HepG2 (cell line): ENCODE measurements around the gene BDP1. TPM values are rescaled to one million over a fixed set of nuclear protein-coding genes. Genes with fewer than 3 reads are reported as not detected.

Experiments
- AKAP8 ChIP-seq: sonication (generic); formaldehyde crosslinking; IDR thresholded peaks from 2 replicates; pipeline ENCODE4 v1.5.1; 2020; ENCODE audit warnings: mild to moderate bottlenecking, missing genetic modification reagents
- ARNT ChIP-seq: fragments of 450-650 bp; IDR thresholded peaks from 2 replicates; pipeline ENCODE4 v1.6.1; 2017
- BATF2 ChIP-seq: sonication (generic); formaldehyde crosslinking; IDR thresholded peaks from 2 replicates; pipeline ENCODE4 v1.8.0; 2022; ENCODE audit warnings: mild to moderate bottlenecking, missing genetic modification reagents, moderate library complexity
- DMAP1 ChIP-seq: IDR thresholded peaks from 2 replicates; pipeline ENCODE4 v1.6.1; 2016
- DNMT1 ChIP-seq: sonication (generic); formaldehyde crosslinking; IDR thresholded peaks from 2 replicates; pipeline ENCODE4 v1.5.1; 2020; ENCODE audit warnings: mild to moderate bottlenecking, missing genetic modification reagents
- FOXO4 ChIP-seq: sonication (generic); formaldehyde crosslinking; conservative IDR thresholded peaks from 2 replicates; pipeline ENCODE4 v1.8.1; 2023; ENCODE audit warnings: missing genetic modification reagents
- NFE2L2 ChIP-seq: fragments of 150-350 bp; IDR thresholded peaks from 2 replicates; pipeline ENCODE4 v1.6.1; 2014; ENCODE audit warnings: low read length
- PTBP1 ChIP-seq: fragments of 200-400 bp; formaldehyde crosslinking; IDR thresholded peaks from 2 replicates; pipeline ENCODE4 v1.6.1; 2018; ENCODE audit warnings: low read length, low read depth; ENCODE audit not compliant: poor library complexity, severe bottlenecking
- SAFB2 ChIP-seq: sonication (generic); formaldehyde crosslinking; IDR thresholded peaks from 2 replicates; pipeline ENCODE4 v1.5.1; 2020; ENCODE audit warnings: missing genetic modification reagents, low read depth, mild to moderate bottlenecking, borderline replicate concordance
- STAT5B ChIP-seq: sonication (generic); formaldehyde crosslinking; IDR thresholded peaks from 2 replicates; pipeline ENCODE4 v1.4.0; 2020; ENCODE audit warnings: missing genetic modification reagents
- ZBTB38 ChIP-seq: sonication (generic); formaldehyde crosslinking; IDR thresholded peaks from 2 replicates; pipeline ENCODE4 v1.5.1; 2020; ENCODE audit warnings: mild to moderate bottlenecking, missing genetic modification reagents
- ZFP62 ChIP-seq: sonication (generic); formaldehyde crosslinking; IDR thresholded peaks from 2 replicates; pipeline ENCODE4 v1.4.0; 2020; ENCODE audit warnings: missing genetic modification reagents
- ZFY ChIP-seq: sonication (generic); formaldehyde crosslinking; IDR thresholded peaks from 2 replicates; pipeline ENCODE4 v1.4.0; 2020; ENCODE audit warnings: missing genetic modification reagents
- ZNF251 ChIP-seq: sonication (generic); formaldehyde crosslinking; IDR thresholded peaks from 2 replicates; pipeline ENCODE4 v1.9.0; 2021; ENCODE audit warnings: mild to moderate bottlenecking, missing genetic modification reagents
- ZNF382 ChIP-seq: sonication (generic); formaldehyde crosslinking; IDR thresholded peaks from 2 replicates; pipeline ENCODE4 v1.5.0; 2020; ENCODE audit warnings: missing genetic modification reagents, mild to moderate bottlenecking, borderline replicate concordance
- ZNF501 ChIP-seq: sonication (generic); formaldehyde crosslinking; IDR thresholded peaks from 2 replicates; pipeline ENCODE4 v1.5.1; 2020; ENCODE audit warnings: mild to moderate bottlenecking, moderate library complexity, missing genetic modification reagents
- ZNF510 ChIP-seq: sonication (generic); formaldehyde crosslinking; IDR thresholded peaks from 2 replicates; pipeline ENCODE4 v1.4.0; 2020; ENCODE audit warnings: low read depth, mild to moderate bottlenecking, missing genetic modification reagents
- ZNF552 ChIP-seq: sonication (generic); formaldehyde crosslinking; IDR thresholded peaks from 2 replicates; pipeline ENCODE4 v1.9.0; 2022; ENCODE audit warnings: missing genetic modification reagents, mild to moderate bottlenecking, borderline replicate concordance
- polyA plus RNA-seq, 8 experiments: library from polyadenylated mRNA; depleted of rRNA in 3 of 8; stranded (reverse) in 7 of 8; unstranded in 1 of 8; fragments of >200 nt; fragmentation: Illumina TruSeq in 4 of 8; extraction: Trizol in 4 of 8; gene quantifications; 2 replicates each; pipeline versions ENCODE4 v1.2.1 to v1.2.3, GENCODE V29; 2011 to 2016; ENCODE audit warnings: low read depth in 4 of 8, missing spikeins in 1 of 8, mixed read lengths in 1 of 8; ENCODE audit not compliant: insufficient read depth in 1 of 8
- total RNA-seq, 5 experiments: library from RNA; depleted of rRNA; stranded (reverse); fragments of >200 nt; fragmentation: Illumina TruSeq; extraction: Trizol; gene quantifications; 2 replicates each; pipeline ENCODE4 v1.2.3, GENCODE V29; 2016; ENCODE audit warnings: low read depth in 1 of 5
- TF ChIP-seq, protein P1 (sequence below): sonication (generic); formaldehyde crosslinking; IDR thresholded peaks from 2 replicates; pipeline ENCODE4 v1.4.0; 2020; ENCODE audit warnings: missing genetic modification reagents; ENCODE audit errors: not compliant biosample characterization
- TF ChIP-seq, protein P2 (sequence below): sonication (generic); formaldehyde crosslinking; IDR thresholded peaks from 2 replicates; pipeline ENCODE4 v1.4.0; 2020; ENCODE audit warnings: missing genetic modification reagents
- TF ChIP-seq, protein P3 (sequence below), 2 experiments: fragments of 450-650 bp in 1 of 2; sonication (generic) in 1 of 2; formaldehyde crosslinking; IDR thresholded peaks; 2 replicates each; pipeline versions ENCODE4 v1.5.0 to v1.8.0; 2020 to 2022; ENCODE audit warnings: mild to moderate bottlenecking in 1 of 2, missing genetic modification reagents in 1 of 2

The BDP1 gene
- total and polyA plus RNA-seq, 2 of the 13 experiments (the other 11 are each of a cell fraction or from before 2014, with no cell fraction given) = 10.2 to 22.4 TPM

- no peak for TF ChIP-seq PTBP1
- TF ChIP-seq SAFB2 (CRISPR knock-in tag) = 0 out of 2 replicates have a peak, but pooled peaks have one; percentile 37
- no peak for TF ChIP-seq BATF2
- TF ChIP-seq, protein P1, sequence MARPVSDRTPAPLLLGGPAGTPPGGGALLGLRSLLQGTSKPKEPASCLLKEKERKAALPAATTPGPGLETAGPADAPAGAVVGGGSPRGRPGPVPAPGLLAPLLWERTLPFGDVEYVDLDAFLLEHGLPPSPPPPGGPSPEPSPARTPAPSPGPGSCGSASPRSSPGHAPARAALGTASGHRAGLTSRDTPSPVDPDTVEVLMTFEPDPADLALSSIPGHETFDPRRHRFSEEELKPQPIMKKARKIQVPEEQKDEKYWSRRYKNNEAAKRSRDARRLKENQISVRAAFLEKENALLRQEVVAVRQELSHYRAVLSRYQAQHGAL (CRISPR knock-in tag) = no peak
- TF ChIP-seq DNMT1 (CRISPR knock-in tag) = no peak
- peak; percentile 95 for TF ChIP-seq ZNF501 (CRISPR knock-in tag)
- TF ChIP-seq ZFY = peak; percentile 85
- TF ChIP-seq ZNF552 (CRISPR knock-in tag) = no peak
- TF ChIP-seq ZNF382 (CRISPR knock-in tag) = no peak
- no peak for TF ChIP-seq NFE2L2
- no peak for TF ChIP-seq ZFP62 (CRISPR knock-in tag)
- no peak for TF ChIP-seq ZNF251 (CRISPR knock-in tag)
- no peak for TF ChIP-seq ARNT
- no peak for TF ChIP-seq STAT5B (CRISPR knock-in tag)
- peak; percentile 88 for TF ChIP-seq DMAP1 (CRISPR knock-in tag)
- no peak for TF ChIP-seq FOXO4
- no peak for TF ChIP-seq AKAP8 (CRISPR knock-in tag)
- no peak for TF ChIP-seq ZNF510
- TF ChIP-seq, protein P2, sequence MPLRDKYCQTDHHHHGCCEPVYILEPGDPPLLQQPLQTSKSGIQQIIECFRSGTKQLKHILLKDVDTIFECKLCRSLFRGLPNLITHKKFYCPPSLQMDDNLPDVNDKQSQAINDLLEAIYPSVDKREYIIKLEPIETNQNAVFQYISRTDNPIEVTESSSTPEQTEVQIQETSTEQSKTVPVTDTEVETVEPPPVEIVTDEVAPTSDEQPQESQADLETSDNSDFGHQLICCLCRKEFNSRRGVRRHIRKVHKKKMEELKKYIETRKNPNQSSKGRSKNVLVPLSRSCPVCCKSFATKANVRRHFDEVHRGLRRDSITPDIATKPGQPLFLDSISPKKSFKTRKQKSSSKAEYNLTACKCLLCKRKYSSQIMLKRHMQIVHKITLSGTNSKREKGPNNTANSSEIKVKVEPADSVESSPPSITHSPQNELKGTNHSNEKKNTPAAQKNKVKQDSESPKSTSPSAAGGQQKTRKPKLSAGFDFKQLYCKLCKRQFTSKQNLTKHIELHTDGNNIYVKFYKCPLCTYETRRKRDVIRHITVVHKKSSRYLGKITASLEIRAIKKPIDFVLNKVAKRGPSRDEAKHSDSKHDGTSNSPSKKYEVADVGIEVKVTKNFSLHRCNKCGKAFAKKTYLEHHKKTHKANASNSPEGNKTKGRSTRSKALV (CRISPR knock-in tag) = no peak
- peak; percentile 46; the same call in 1 of the 2 replicates for TF ChIP-seq ZBTB38 (CRISPR knock-in tag)
- TF ChIP-seq, protein P3, sequence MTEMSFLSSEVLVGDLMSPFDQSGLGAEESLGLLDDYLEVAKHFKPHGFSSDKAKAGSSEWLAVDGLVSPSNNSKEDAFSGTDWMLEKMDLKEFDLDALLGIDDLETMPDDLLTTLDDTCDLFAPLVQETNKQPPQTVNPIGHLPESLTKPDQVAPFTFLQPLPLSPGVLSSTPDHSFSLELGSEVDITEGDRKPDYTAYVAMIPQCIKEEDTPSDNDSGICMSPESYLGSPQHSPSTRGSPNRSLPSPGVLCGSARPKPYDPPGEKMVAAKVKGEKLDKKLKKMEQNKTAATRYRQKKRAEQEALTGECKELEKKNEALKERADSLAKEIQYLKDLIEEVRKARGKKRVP (CRISPR knock-in tag; IDR thresholded peaks at IDR 0.05) = peak in 1 of 2 experiments; percentile 85; a peak in 2 of 4 replicates
Observed at GRCh38 chr5:71455427-71456361, at the start of gene BDP1 (continued).
